Activated naive CD8-positive, alpha-beta T cell treated with anti-CD3 and anti-CD28 coated beads, Interleukin-2, amount 10 ng/mL, durations not matched to agents 7 days and 5 days (primary cell): ENCODE results near the gene DOP1A. TPM values are rescaled to one million over a fixed set of nuclear protein-coding genes. Genes with fewer than 3 reads are reported as not detected.

ENCODE experiments used
- ATAC-seq: fragments of 150-1000 bp; cut with Tn5 transposase; one replicate; pipeline ENCODE4 v1.10.0; 2021; ENCODE audit warnings: low read depth, moderate library complexity
- POLR2A ChIA-PET: fragments of 350-600 bp; sonication (Branson Sonifier 250); formaldehyde crosslinking; loops from one replicate; lab custom pipeline; 2021; ENCODE audit warnings: antibody characterized with exemption; lab: Charles Lee
- DNase-seq: peaks from one replicate; pipeline ENCODE4 v3.0.0; 2021
- H3K27ac Mint-ChIP-seq: one replicate; pipeline ENCODE4 v1.8.0; 2022; ENCODE audit warnings: mild to moderate bottlenecking, mixed read lengths
- H3K27me3 Mint-ChIP-seq: one replicate; pipeline ENCODE4 v1.8.0; 2022; ENCODE audit warnings: mild to moderate bottlenecking, moderate library complexity, mixed read lengths
- H3K36me3 Mint-ChIP-seq: one replicate; pipeline ENCODE4 v1.8.0; 2021; ENCODE audit warnings: mild to moderate bottlenecking, mixed read lengths
- H3K4me1 Mint-ChIP-seq: one replicate; pipeline ENCODE4 v1.8.0; 2021; ENCODE audit warnings: mixed read lengths
- H3K4me3 Mint-ChIP-seq: one replicate; pipeline ENCODE4 v1.8.0; 2022; ENCODE audit warnings: mild to moderate bottlenecking, moderate library complexity, mixed read lengths
- H3K9me3 Mint-ChIP-seq: one replicate; pipeline ENCODE4 v1.8.0; 2021; ENCODE audit warnings: mixed read lengths
- total RNA-seq, 2 experiments: library from RNA; stranded (reverse); gene quantifications; one replicate each; pipeline ENCODE4 v1.2.3, GENCODE V29; 2021

DOP1A gene
- total RNA-seq, 2 experiments from 2014 or later: 26.2 to 26.6 TPM

GRCh38 chr6:83132121-83132520 is 64.7 kb downstream of the DOP1A start:
- Mint-ChIP-seq H3K4me3 (no peak overlapping the region), H3K27ac (no peak overlapping the region), H3K9me3 (no peaks in the 10 kb centered on the region), H3K4me1 (no peaks in the 10 kb centered on the region), H3K27me3 (no peaks in the 10 kb centered on the region), H3K36me3 (peaks cover 9% of the 10 kb centered on the region)
- ATAC-seq (no peak), DNase-seq (no peak)
- POLR2A ChIA-PET: no interaction called here

GRCh38 chr6:83138118-83138722 is 70.7 kb downstream of the DOP1A start:
- Mint-ChIP-seq H3K36me3 (peaks cover 10% of the 10 kb centered on the region), H3K27me3 (no peaks in the 10 kb centered on the region), H3K4me1 (no peaks in the 10 kb centered on the region), H3K9me3 (no peaks in the 10 kb centered on the region), H3K4me3 (no peak overlapping the region), H3K27ac (no peak overlapping the region)
- POLR2A ChIA-PET: no interaction called here
- no peak for ATAC-seq
- no peak for DNase-seq

GRCh38 chr6:83138758-83139157 is 71.3 kb downstream of the DOP1A start:
- no peak overlapping the region for H3K27ac Mint-ChIP-seq
- no peak overlapping the region for H3K4me3 Mint-ChIP-seq
- H3K36me3 Mint-ChIP-seq: peaks cover 10% of the 10 kb centered on the region
- H3K27me3 Mint-ChIP-seq: no peaks in the 10 kb centered on the region
- H3K9me3 Mint-ChIP-seq: no peaks in the 10 kb centered on the region
- H3K4me1 Mint-ChIP-seq: no peaks in the 10 kb centered on the region
- ATAC-seq (no peak), DNase-seq (no peak)
- POLR2A ChIA-PET: no interaction called here

- no peak overlapping the region for H3K4me3 Mint-ChIP-seq
- no peaks in the 10 kb centered on the region for H3K27me3 Mint-ChIP-seq
- no peak for ATAC-seq
- POLR2A ChIA-PET: no interaction called here
- no peak for DNase-seq
- no peak overlapping the region for H3K27ac Mint-ChIP-seq
- no peaks in the 10 kb centered on the region for H3K4me1 Mint-ChIP-seq
- peaks cover 9% of the 10 kb centered on the region for H3K36me3 Mint-ChIP-seq
- H3K9me3 Mint-ChIP-seq: no peaks in the 10 kb centered on the region
These were observed 83.6 kb downstream of the DOP1A start for GRCh38 chr6:83151114-83151513.

- Mint-ChIP-seq H3K4me1 (no peaks in the 10 kb centered on the region), H3K27me3 (no peaks in the 10 kb centered on the region), H3K36me3 (peaks cover 17% of the 10 kb centered on the region), H3K9me3 (no peaks in the 10 kb centered on the region), H3K27ac (no peak overlapping the region), H3K4me3 (no peak overlapping the region)
- no peak for DNase-seq
- POLR2A ChIA-PET: no interaction called here
- ATAC-seq: no peak
These were observed 85.4 kb downstream of the DOP1A start for GRCh38 chr6:83152913-83153312.

- POLR2A ChIA-PET: no interaction called here
- no peaks in the 10 kb centered on the region for H3K9me3 Mint-ChIP-seq
- H3K27me3 Mint-ChIP-seq: no peaks in the 10 kb centered on the region
- DNase-seq (no peak), ATAC-seq (no peak)
- H3K4me3 Mint-ChIP-seq: no peak overlapping the region
- no peaks in the 10 kb centered on the region for H3K4me1 Mint-ChIP-seq
- no peak overlapping the region for H3K27ac Mint-ChIP-seq
- H3K36me3 Mint-ChIP-seq: peaks cover 15% of the 10 kb centered on the region
These were observed 86.5 kb downstream of the DOP1A start for GRCh38 chr6:83153883-83154521.

- no peaks in the 10 kb centered on the region for H3K27me3 Mint-ChIP-seq
- POLR2A ChIA-PET: no interaction called here
- peaks cover 19% of the 10 kb centered on the region for H3K36me3 Mint-ChIP-seq
- ATAC-seq: no peak
- no peaks in the 10 kb centered on the region for H3K9me3 Mint-ChIP-seq
- H3K27ac Mint-ChIP-seq: no peak overlapping the region
- DNase-seq: no peak
- H3K4me3 Mint-ChIP-seq: no peak overlapping the region
- no peaks in the 10 kb centered on the region for H3K4me1 Mint-ChIP-seq
These were observed 88.3 kb downstream of the DOP1A start for GRCh38 chr6:83155794-83156193.

GRCh38 chr6:83160167-83160566 is 92.7 kb downstream of the DOP1A start:
- H3K27ac Mint-ChIP-seq: no peak overlapping the region
- H3K27me3 Mint-ChIP-seq: no peaks in the 10 kb centered on the region
- POLR2A ChIA-PET: no interaction called here
- no peaks in the 10 kb centered on the region for H3K9me3 Mint-ChIP-seq
- H3K36me3 Mint-ChIP-seq: peaks cover 20% of the 10 kb centered on the region
- ATAC-seq (no peak), DNase-seq (no peak)
- H3K4me1 Mint-ChIP-seq: peaks cover 3% of the 10 kb centered on the region
- no peak overlapping the region for H3K4me3 Mint-ChIP-seq

GRCh38 chr6:83167726-83168278 is 100.3 kb downstream of the DOP1A start:
- no peak for ATAC-seq
- Mint-ChIP-seq H3K27ac (no peak overlapping the region), H3K9me3 (no peaks in the 10 kb centered on the region), H3K27me3 (no peaks in the 10 kb centered on the region), H3K36me3 (peaks cover 17% of the 10 kb centered on the region), H3K4me1 (peaks cover 3% of the 10 kb centered on the region), H3K4me3 (no peak overlapping the region)
- no peak for DNase-seq
- POLR2A ChIA-PET: no interaction called here

GRCh38 chr6:83168556-83168955 is 101.1 kb downstream of the DOP1A start:
- H3K36me3 Mint-ChIP-seq: peaks cover 18% of the 10 kb centered on the region
- H3K27me3 Mint-ChIP-seq: no peaks in the 10 kb centered on the region
- no peak overlapping the region for H3K4me3 Mint-ChIP-seq
- POLR2A ChIA-PET: no interaction called here
- no peak overlapping the region for H3K27ac Mint-ChIP-seq
- peaks cover 3% of the 10 kb centered on the region for H3K4me1 Mint-ChIP-seq
- no peak for ATAC-seq
- H3K9me3 Mint-ChIP-seq: no peaks in the 10 kb centered on the region
- DNase-seq: no peak

GRCh38 chr6:83169106-83169505 is 101.6 kb downstream of the DOP1A start:
- DNase-seq (no peak), ATAC-seq (no peak)
- Mint-ChIP-seq H3K4me3 (no peak overlapping the region), H3K27ac (no peak overlapping the region), H3K36me3 (peaks cover 19% of the 10 kb centered on the region), H3K4me1 (peaks cover 3% of the 10 kb centered on the region), H3K9me3 (no peaks in the 10 kb centered on the region), H3K27me3 (no peaks in the 10 kb centered on the region)
- POLR2A ChIA-PET: no interaction called here

GRCh38 chr6:83169511-83169910 is 102.0 kb downstream of the DOP1A start:
- Mint-ChIP-seq H3K27me3 (no peaks in the 10 kb centered on the region), H3K36me3 (peaks cover 17% of the 10 kb centered on the region), H3K4me3 (no peak overlapping the region), H3K27ac (no peak overlapping the region), H3K4me1 (peaks cover 1% of the 10 kb centered on the region), H3K9me3 (no peaks in the 10 kb centered on the region)
- DNase-seq (no peak), ATAC-seq (no peak)
- POLR2A ChIA-PET: no interaction called here

- DNase-seq (no peak), ATAC-seq (no peak)
- no peaks in the 10 kb centered on the region for H3K27me3 Mint-ChIP-seq
- POLR2A ChIA-PET: no interaction called here
- no peaks in the 10 kb centered on the region for H3K9me3 Mint-ChIP-seq
- H3K4me1 Mint-ChIP-seq: peaks cover 3% of the 10 kb centered on the region
- peaks cover 20% of the 10 kb centered on the region for H3K36me3 Mint-ChIP-seq
- no peak overlapping the region for H3K27ac Mint-ChIP-seq
- H3K4me3 Mint-ChIP-seq: no peak overlapping the region
These were observed 108.8 kb downstream of the DOP1A start for GRCh38 chr6:83176246-83176645.

GRCh38 chr6:83180426-83180950 is 113.0 kb downstream of the DOP1A start:
- Mint-ChIP-seq H3K4me1 (peaks cover 9% of the 10 kb centered on the region), H3K36me3 (peaks cover 27% of the 10 kb centered on the region), H3K27me3 (no peaks in the 10 kb centered on the region), H3K27ac (no peak overlapping the region), H3K4me3 (no peak overlapping the region), H3K9me3 (no peaks in the 10 kb centered on the region)
- no peak for DNase-seq
- POLR2A ChIA-PET: no interaction called here
- ATAC-seq: no peak
